Measurements from ENCODE around the gene ACSL1.
A peak's percentile ranks its signal among the peaks of the same experiment; 100 is the strongest.
"Not testable (repeated sequence)": the region's sequence is repeated elsewhere in the genome, so short reads cannot be mapped to it uniquely, and the experiment has no call there.

ACSL1 gene

GRCh38 chr4:184839075-184839399 is 13.3 kb upstream of the ACSL1 start:
- not testable (repeated sequence) for DNase-seq (ENCODE audit: low read depth)

- no peak for DNase-seq (ENCODE audit: low read depth)
These were observed 12.7 kb upstream of the ACSL1 start for GRCh38 chr4:184838249-184839074.

- DNase-seq (ENCODE audit: low read depth) = no peak
These were observed 10.8 kb upstream of the ACSL1 start for GRCh38 chr4:184836613-184837012.

- DNase-seq (ENCODE audit: low read depth) = no peak
These were observed 7.5 kb upstream of the ACSL1 start for GRCh38 chr4:184833046-184833838.

GRCh38 chr4:184831153-184831552 is 5.4 kb upstream of the ACSL1 start:
- DNase-seq (ENCODE audit: low read depth) = no peak

GRCh38 chr4:184826691-184827270 is 1.0 kb upstream of the ACSL1 start:
- DNase-seq (ENCODE audit: low read depth) = no peak

- DNase-seq (ENCODE audit: low read depth) = peak; percentile 24
These were observed 450 bp downstream of the ACSL1 start for GRCh38 chr4:184825141-184825895.

- no peak for DNase-seq (ENCODE audit: low read depth)
These were observed 1.0 kb downstream of the ACSL1 start for GRCh38 chr4:184824776-184825084.

GRCh38 chr4:184824081-184824775 is 1.5 kb downstream of the ACSL1 start:
- no peak for DNase-seq (ENCODE audit: low read depth)

- no peak for DNase-seq (ENCODE audit: low read depth)
These were observed 2.8 kb downstream of the ACSL1 start for GRCh38 chr4:184823014-184823413.

- DNase-seq (ENCODE audit: low read depth) = no peak
These were observed 3.4 kb downstream of the ACSL1 start for GRCh38 chr4:184822356-184822755.

- no peak for DNase-seq (ENCODE audit: low read depth)
These were observed 4.5 kb downstream of the ACSL1 start for GRCh38 chr4:184821242-184821641.

- no peak for DNase-seq (ENCODE audit: low read depth)
These were observed 6.0 kb downstream of the ACSL1 start for GRCh38 chr4:184819786-184820185.

GRCh38 chr4:184818216-184818564 is 7.6 kb downstream of the ACSL1 start:
- DNase-seq (ENCODE audit: low read depth) = no peak

- no peak for DNase-seq (ENCODE audit: low read depth)
These were observed 8.1 kb downstream of the ACSL1 start for GRCh38 chr4:184817494-184818215.

- no peak for DNase-seq (ENCODE audit: low read depth)
These were observed 8.8 kb downstream of the ACSL1 start for GRCh38 chr4:184816962-184817361.

GRCh38 chr4:184815046-184815877 is 10.5 kb downstream of the ACSL1 start:
- DNase-seq (ENCODE audit: low read depth) = no peak

- DNase-seq (ENCODE audit: low read depth) = no peak
These were observed 11.1 kb downstream of the ACSL1 start for GRCh38 chr4:184814686-184815045.

GRCh38 chr4:184812651-184813181 is 13.1 kb downstream of the ACSL1 start:
- DNase-seq (ENCODE audit: low read depth) = no peak

- no peak for DNase-seq (ENCODE audit: low read depth)
These were observed 13.6 kb downstream of the ACSL1 start for GRCh38 chr4:184812199-184812542.

Measured in T follicular helper cell (primary cell).